Fibroblast of mammary gland (primary cell): ENCODE data around the gene PLA2G2E.

ENCODE experiments used
- DNase-seq: peaks from one replicate; pipeline ENCODE4 v3.0.0-alpha.2; 2010; ENCODE audit warnings: low read depth
- H3K4me3 ChIP-seq: 2 replicates; pipeline ENCODE4 v1.5.1; 2011; ENCODE audit warnings: low read depth, mild to moderate bottlenecking, low read length, moderate library complexity; ENCODE audit not compliant: control insufficient read depth
- CTCF ChIP-seq: conservative IDR thresholded peaks from 2 replicates; pipeline ENCODE4 v1.5.1; 2011; ENCODE audit warnings: low read depth, low read length, inconsistent platforms; ENCODE audit not compliant: control insufficient read depth, insufficient read depth

The PLA2G2E gene

GRCh38 chr1:19879661-19880060, 43.8 kb downstream of the PLA2G2E start:
- no peak for TF ChIP-seq CTCF
- no peak for DNase-seq

GRCh38 chr1:19879227-19879626, 44.2 kb downstream of the PLA2G2E start:
- no peak for DNase-seq
- no peak overlapping the region for H3K4me3 ChIP-seq
- no peak for TF ChIP-seq CTCF

More at GRCh38 chr1:19879661-19880060, 43.8 kb downstream of the PLA2G2E start:
- no peak overlapping the region for H3K4me3 ChIP-seq

- no peak for TF ChIP-seq CTCF
- no peak overlapping the region for H3K4me3 ChIP-seq
- DNase-seq = no peak
Observed at GRCh38 chr1:19878637-19878985, 44.8 kb downstream of the PLA2G2E start.

- DNase-seq = peak; percentile 58
- no peak overlapping the region for H3K4me3 ChIP-seq
- TF ChIP-seq CTCF = no peak
Observed at GRCh38 chr1:19877821-19878636, 45.4 kb downstream of the PLA2G2E start.

GRCh38 chr1:19877181-19877750, 46.2 kb downstream of the PLA2G2E start:
- TF ChIP-seq CTCF = no peak
- no peak overlapping the region for H3K4me3 ChIP-seq
- no peak for DNase-seq

- DNase-seq = no peak
- no peak overlapping the region for H3K4me3 ChIP-seq
- peak; percentile 3 for TF ChIP-seq CTCF
Observed at GRCh38 chr1:19872190-19872589, 51.2 kb downstream of the PLA2G2E start.
